Gastrocnemius medialis (tissue), 4 donors: ENCODE measurements around the gene NFIA.

Experiments used
- POLR2A ChIP-seq, 2 donors: fragments of 450-650 bp; IDR thresholded peaks; one replicate each; pipeline ENCODE4 v1.6.1; 2017; ENCODE audit warnings: antibody characterized with exemption in 2 of 2, mild to moderate bottlenecking in 2 of 2, moderate library complexity in 2 of 2
- TF ChIP-seq, protein P1 (sequence below), 5 experiments: fragments of 450-650 bp in 3 of 5; fragments of 200-600 bp in 2 of 5; sonication (generic) in 2 of 5; IDR thresholded peaks in 4 of 5; conservative IDR thresholded peaks in 1 of 5; 1 replicate in 4 of 5; 2 replicates in 1 of 5; pipeline ENCODE4 v1.5.1; 2016 to 2019; ENCODE audit warnings: antibody characterized with exemption in 5 of 5, mild to moderate bottlenecking in 3 of 5, moderate library complexity in 3 of 5

DNA sequence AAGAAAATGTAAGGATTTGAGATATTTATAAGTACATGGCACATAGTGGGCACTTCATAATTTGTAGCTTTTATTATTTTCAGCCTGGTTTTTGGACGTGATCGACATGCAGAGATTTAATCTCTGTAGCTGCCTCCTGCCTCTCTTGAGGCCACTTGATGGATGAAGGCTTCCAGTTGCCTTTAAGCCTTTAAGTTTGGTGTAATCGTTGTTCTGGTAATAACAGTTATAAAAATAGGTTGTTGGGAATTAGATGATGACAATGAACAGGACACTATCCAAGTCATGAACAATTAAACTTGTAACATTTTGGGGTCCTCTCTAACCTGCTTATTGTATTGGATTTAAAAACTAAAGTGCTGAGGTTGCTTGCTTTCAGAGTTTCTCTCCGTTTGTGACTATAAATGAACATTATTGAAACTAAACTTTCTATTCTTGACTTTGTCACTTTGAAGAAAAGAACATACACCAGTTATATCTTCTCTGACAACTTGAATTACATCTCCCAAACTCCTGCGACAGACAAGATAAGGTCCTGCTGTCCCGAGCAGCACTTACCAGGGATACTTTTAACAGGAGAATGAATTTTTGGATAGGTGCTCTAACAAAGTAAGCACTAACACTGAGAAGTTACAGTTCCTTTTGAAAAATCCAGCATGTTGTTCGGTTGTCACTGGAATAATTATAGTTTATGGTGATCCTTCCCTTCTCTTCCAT, 295.0 kb downstream of the NFIA start:
- TF ChIP-seq, protein P1, sequence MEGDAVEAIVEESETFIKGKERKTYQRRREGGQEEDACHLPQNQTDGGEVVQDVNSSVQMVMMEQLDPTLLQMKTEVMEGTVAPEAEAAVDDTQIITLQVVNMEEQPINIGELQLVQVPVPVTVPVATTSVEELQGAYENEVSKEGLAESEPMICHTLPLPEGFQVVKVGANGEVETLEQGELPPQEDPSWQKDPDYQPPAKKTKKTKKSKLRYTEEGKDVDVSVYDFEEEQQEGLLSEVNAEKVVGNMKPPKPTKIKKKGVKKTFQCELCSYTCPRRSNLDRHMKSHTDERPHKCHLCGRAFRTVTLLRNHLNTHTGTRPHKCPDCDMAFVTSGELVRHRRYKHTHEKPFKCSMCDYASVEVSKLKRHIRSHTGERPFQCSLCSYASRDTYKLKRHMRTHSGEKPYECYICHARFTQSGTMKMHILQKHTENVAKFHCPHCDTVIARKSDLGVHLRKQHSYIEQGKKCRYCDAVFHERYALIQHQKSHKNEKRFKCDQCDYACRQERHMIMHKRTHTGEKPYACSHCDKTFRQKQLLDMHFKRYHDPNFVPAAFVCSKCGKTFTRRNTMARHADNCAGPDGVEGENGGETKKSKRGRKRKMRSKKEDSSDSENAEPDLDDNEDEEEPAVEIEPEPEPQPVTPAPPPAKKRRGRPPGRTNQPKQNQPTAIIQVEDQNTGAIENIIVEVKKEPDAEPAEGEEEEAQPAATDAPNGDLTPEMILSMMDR (IDR thresholded peaks at IDR 0.05 in 4 of 5, conservative IDR thresholded peaks at IDR 0.05 in 1 of 5): no peak
- TF ChIP-seq POLR2A (IDR thresholded peaks at IDR 0.05): no peak
